ENCODE measurements around the gene ICE2.

Gene ICE2

DNA sequence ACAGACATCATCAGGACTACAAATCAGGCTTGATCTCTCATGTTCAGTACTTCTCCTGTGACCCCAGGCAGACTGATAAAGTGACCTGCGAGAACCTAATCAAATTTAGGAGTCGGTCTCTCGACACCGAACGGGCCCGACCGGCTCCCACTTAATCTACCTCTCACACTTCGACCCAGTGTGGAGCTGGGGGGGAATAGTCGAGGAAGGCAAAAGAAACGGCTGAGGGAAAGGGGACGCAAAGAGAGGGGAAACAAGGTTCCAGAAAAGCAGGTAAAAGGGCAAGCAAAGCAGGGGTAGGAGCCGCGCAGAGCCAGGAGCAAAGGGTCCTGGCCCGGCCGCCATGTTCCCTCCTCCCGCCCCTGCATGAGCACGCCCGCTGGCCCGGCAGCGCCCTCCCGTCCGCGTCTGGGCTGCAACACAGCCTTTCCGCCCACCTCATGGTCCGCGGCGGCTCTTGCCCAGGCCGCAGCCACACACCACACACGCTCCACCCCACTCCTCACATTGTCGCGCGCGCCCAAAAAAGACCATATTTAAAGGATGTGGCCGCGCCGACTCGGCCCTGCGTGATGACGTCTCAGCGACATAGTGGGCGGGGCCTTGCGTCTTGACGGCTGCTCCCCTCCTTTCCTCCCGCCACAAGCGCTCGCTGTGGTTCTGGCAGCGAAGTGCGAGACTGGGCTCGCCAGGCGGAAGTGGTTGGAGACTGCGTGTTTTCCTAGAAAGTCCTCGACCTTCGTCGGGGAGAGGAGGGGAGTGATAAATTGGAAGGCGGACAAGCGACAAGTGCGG lies at the start of gene ICE2:
Gene ICE2, minus strand, starts transcription at position 577 of the 795 bp plus-strand sequence. CDS start 1,165 bp downstream, outside the sequence.
- no peak for TF ChIP-seq CTCF (IDR thresholded peaks at IDR 0.05; ENCODE audit: extremely low read depth, insufficient read depth, missing control alignments)
- in situ Hi-C loops (cut with MboI; ENCODE audit: low pct_unique_long_range_greater_than_20kb, low sequenced_read_pairs, unreplicated experiment): no loop called here
- peak; percentile 84 for DNase-seq (ENCODE audit: low spot score)

DNA sequence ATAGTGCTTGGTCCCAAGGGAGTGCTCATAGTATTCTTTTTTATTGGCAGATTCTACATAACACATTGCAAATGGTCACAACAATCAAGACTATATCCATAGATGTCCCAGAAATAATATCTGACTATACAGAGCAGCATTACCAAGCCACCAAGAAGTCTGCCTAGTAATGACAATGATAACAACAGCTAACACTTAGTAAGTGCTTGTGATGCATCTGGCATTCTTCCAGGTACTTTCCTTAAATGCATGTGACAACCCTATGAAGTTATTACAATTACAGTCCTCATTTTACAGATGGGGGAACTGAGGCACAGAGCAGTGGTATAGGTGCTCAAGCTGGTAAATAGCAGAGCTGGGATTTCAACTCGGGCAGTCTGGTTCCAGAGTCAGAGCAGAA lies 49.6 kb upstream of the ICE2 start:
- DNase-seq (ENCODE audit: low spot score): no peak
- in situ Hi-C loops (cut with MboI; ENCODE audit: low pct_unique_long_range_greater_than_20kb, low sequenced_read_pairs, unreplicated experiment): no loop called here
- TF ChIP-seq CTCF (IDR thresholded peaks at IDR 0.05; ENCODE audit: extremely low read depth, insufficient read depth, missing control alignments): no peak

DNA sequence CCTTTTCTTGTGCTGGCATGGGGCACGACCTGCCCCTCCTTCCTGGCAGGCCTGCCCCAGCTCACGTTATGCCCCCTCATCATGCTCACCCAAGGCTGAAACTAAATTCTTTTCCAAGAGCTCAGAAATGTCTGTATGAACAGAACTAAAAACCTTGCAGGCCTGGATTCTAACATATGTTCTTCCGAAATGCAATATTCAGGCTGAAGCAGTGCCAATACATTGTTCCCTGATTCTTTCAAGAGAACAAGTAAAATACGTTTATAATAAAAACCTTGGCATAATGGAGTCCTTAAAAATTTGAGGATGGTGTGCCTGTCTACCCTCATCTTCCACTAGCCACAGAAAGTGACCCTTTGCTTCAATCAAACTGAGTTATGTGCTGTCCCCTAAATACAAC lies 48.5 kb upstream of the ICE2 start:
- no peak for TF ChIP-seq CTCF (IDR thresholded peaks at IDR 0.05; ENCODE audit: extremely low read depth, insufficient read depth, missing control alignments)
- no peak for DNase-seq (ENCODE audit: low spot score)
- in situ Hi-C loops (cut with MboI; ENCODE audit: low pct_unique_long_range_greater_than_20kb, low sequenced_read_pairs, unreplicated experiment): no loop called here

- in situ Hi-C loops (cut with MboI; ENCODE audit: low pct_unique_long_range_greater_than_20kb, low sequenced_read_pairs, unreplicated experiment): no loop called here
- no peak for TF ChIP-seq CTCF (IDR thresholded peaks at IDR 0.05; ENCODE audit: extremely low read depth, insufficient read depth, missing control alignments)
- no peak for DNase-seq (ENCODE audit: low spot score)
Observed at GRCh38 chr15:60526127-60526616, 47.2 kb upstream of the ICE2 start.

- DNase-seq (ENCODE audit: low spot score): no peak
- TF ChIP-seq CTCF (IDR thresholded peaks at IDR 0.05; ENCODE audit: extremely low read depth, insufficient read depth, missing control alignments): no peak
Observed at GRCh38 chr15:60525341-60526039, 46.5 kb upstream of the ICE2 start.

DNA sequence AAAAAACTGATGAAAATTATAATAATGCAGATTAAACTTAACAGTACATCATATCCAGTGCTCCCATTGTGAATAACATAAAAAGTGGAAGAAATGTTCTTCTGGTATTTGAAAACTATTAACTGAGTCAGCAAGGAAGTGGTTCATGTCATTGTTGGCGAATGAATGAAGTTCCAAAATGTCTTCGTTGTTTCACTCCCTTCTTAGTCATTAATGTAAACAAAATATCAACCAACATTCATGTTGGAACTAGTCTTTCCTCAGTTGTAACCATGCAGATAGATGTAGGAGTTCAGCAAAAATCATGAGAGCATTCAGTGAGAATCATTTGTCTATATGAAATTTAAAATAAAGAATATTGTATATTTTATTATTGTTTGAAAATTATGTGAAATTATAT lies 44.1 kb upstream of the ICE2 start:
- in situ Hi-C loops (cut with MboI; ENCODE audit: low pct_unique_long_range_greater_than_20kb, low sequenced_read_pairs, unreplicated experiment): no loop called here
- no peak for DNase-seq (ENCODE audit: low spot score)
- TF ChIP-seq CTCF (IDR thresholded peaks at IDR 0.05; ENCODE audit: extremely low read depth, insufficient read depth, missing control alignments): no peak

More at GRCh38 chr15:60525341-60526039, 46.5 kb upstream of the ICE2 start:
- in situ Hi-C loops (cut with MboI; ENCODE audit: low pct_unique_long_range_greater_than_20kb, low sequenced_read_pairs, unreplicated experiment): no loop called here

All from GM13977 (cell line).